Caco-2 (cell line): Measurements from ENCODE around the gene RUNX1. TPM values are rescaled to one million over a fixed set of nuclear protein-coding genes. Genes with fewer than 3 reads are reported as not detected.
"Not testable (repeated sequence)": the region's sequence is repeated elsewhere in the genome, so short reads cannot be mapped to it uniquely, and the experiment has no call there.

Experiments
- BruUV-seq: library from RNA; stranded (reverse); fragments of 400-500 nt; replicated peaks from 2 replicates; lab custom pipeline; 2021; lab: Mats Ljungman, UMichigan
- CTCF ChIA-PET: fragments of 300-600 bp; sonication (Branson Sonifier 250); formaldehyde crosslinking; loops from one replicate; lab custom pipeline; 2022; ENCODE audit warnings: antibody characterized with exemption; lab: Charles Lee
- POLR2A ChIA-PET: fragments of 300-600 bp; sonication (Branson Sonifier 250); formaldehyde crosslinking; loops from one replicate; lab custom pipeline; 2022; ENCODE audit warnings: antibody characterized with exemption; lab: Charles Lee
- DNase-seq, 2 experiments: peaks; one replicate each; pipeline versions ENCODE4 v3.0.0 to v3.0.0-alpha.2; 2020 to 2022
- H3K27me3 ChIP-seq: replicated peaks from 2 replicates; pipeline ENCODE4 v1.6.0; 2011; ENCODE audit warnings: low read length; ENCODE audit not compliant: control insufficient read depth, insufficient read depth
- H3K36me3 ChIP-seq: 2 replicates; pipeline ENCODE4 v1.5.1; 2011; ENCODE audit warnings: low read length; ENCODE audit not compliant: control insufficient read depth, insufficient read depth
- H3K4me1 ChIP-seq: fragments of 250-450 bp; sonication (Bioruptor Pico); 2 replicates; pipeline ENCODE4 v1.5.1; 2020; ENCODE audit warnings: mild to moderate bottlenecking
- H3K4me3 ChIP-seq: 2 replicates; pipeline ENCODE4 v1.5.1; 2011; ENCODE audit warnings: low read depth, mild to moderate bottlenecking, control low read depth, low read length
- H3K9me3 ChIP-seq: fragments of 250-450 bp; sonication (Bioruptor Pico); 2 replicates; pipeline ENCODE4 v1.5.1; 2020; ENCODE audit warnings: mild to moderate bottlenecking, moderate library complexity
- H3K27ac Mint-ChIP-seq: one replicate; pipeline ENCODE4 v1.8.0; 2022; ENCODE audit warnings: mixed read lengths; ENCODE audit not compliant: unreplicated experiment
- H3K27me3 Mint-ChIP-seq: one replicate; pipeline ENCODE4 v1.8.0; 2022; ENCODE audit warnings: mixed read lengths; ENCODE audit not compliant: insufficient read depth, unreplicated experiment
- H3K36me3 Mint-ChIP-seq: one replicate; pipeline ENCODE4 v1.8.0; 2022; ENCODE audit warnings: mild to moderate bottlenecking, mixed read lengths; ENCODE audit not compliant: insufficient read depth, unreplicated experiment
- H3K4me1 Mint-ChIP-seq: one replicate; pipeline ENCODE4 v1.8.0; 2022; ENCODE audit warnings: low read depth, mixed read lengths; ENCODE audit not compliant: unreplicated experiment
- H3K4me3 Mint-ChIP-seq: one replicate; pipeline ENCODE4 v1.8.0; 2022; ENCODE audit warnings: mild to moderate bottlenecking, moderate library complexity, mixed read lengths; ENCODE audit not compliant: unreplicated experiment
- H3K9me3 Mint-ChIP-seq: one replicate; pipeline ENCODE4 v1.8.0; 2022; ENCODE audit warnings: mixed read lengths; ENCODE audit not compliant: unreplicated experiment
- CTCF ChIP-seq, 2 experiments: fragments of 200-600 bp in 1 of 2; IDR thresholded peaks; 1 replicate in 1 of 2; 2 replicates in 1 of 2; pipeline versions ENCODE4 v1.5.1 to v1.8.0; 2011 to 2022; ENCODE audit warnings: antibody characterized with exemption in 1 of 2, control low read depth in 1 of 2, inconsistent platforms in 1 of 2, low read depth in 1 of 2, low read length in 1 of 2, mild to moderate bottlenecking in 1 of 2, moderate library complexity in 1 of 2; ENCODE audit not compliant: insufficient read depth in 1 of 2, severe bottlenecking in 1 of 2, unreplicated experiment in 1 of 2
- intact Hi-C: fragments of 100-400 bp; cut with micrococcal nuclease; formaldehyde crosslinking; loops from one replicate; pipeline ENCODE4 v1.10.0; 2022; ENCODE audit not compliant: unreplicated experiment
- total RNA-seq: library from RNA; stranded (reverse); gene quantifications from 2 replicates; pipeline ENCODE4 v1.2.3, GENCODE V29; 2022

Gene RUNX1
- total RNA-seq, 1 experiment from 2014 or later, result 11.7 TPM

GRCh38 chr21:34805157-34805556 is 243.9 kb downstream of the RUNX1 start:
- DNase-seq, result no peak
- Histone ChIP-seq H3K36me3 (no peaks in the 10 kb centered on the region), H3K27me3 (no peaks in the 10 kb centered on the region), H3K4me1 (peaks cover 14% of the 10 kb centered on the region), H3K9me3 (no peaks in the 10 kb centered on the region), H3K4me3 (no peak overlapping the region)
- no peak for TF ChIP-seq CTCF (IDR thresholded peaks at IDR 0.05; ENCODE audit: insufficient read depth in 1 of 2, low read depth in 1 of 2, low read length in 1 of 2, severe bottlenecking in 1 of 2, unreplicated experiment in 1 of 2)
- intact Hi-C loops, result no loop called here
- BruUV-seq, result no TSS peak
- CTCF ChIA-PET, result no interaction called here
- POLR2A ChIA-PET, result no interaction called here
- H3K27ac Mint-ChIP-seq, result no peak overlapping the region
- peaks cover 3% of the 10 kb centered on the region for H3K4me1 Mint-ChIP-seq
- H3K9me3 Mint-ChIP-seq, result peaks cover 25% of the 10 kb centered on the region
- no peak overlapping the region for H3K4me3 Mint-ChIP-seq
- no peaks in the 10 kb centered on the region for H3K27me3 Mint-ChIP-seq
- H3K36me3 Mint-ChIP-seq, result peaks cover 5% of the 10 kb centered on the region

- not testable (repeated sequence) for H3K4me1 Mint-ChIP-seq, H3K36me3 ChIP-seq
These were observed 244.5 kb downstream of the RUNX1 start for GRCh38 chr21:34804584-34804983.

GRCh38 chr21:34803782-34804370 is 245.2 kb downstream of the RUNX1 start:
- Mint-ChIP-seq H3K9me3 (peaks cover 25% of the 10 kb centered on the region), H3K27ac (no peak overlapping the region), H3K27me3 (no peaks in the 10 kb centered on the region), H3K4me1 (peaks cover 12% of the 10 kb centered on the region), H3K36me3 (peaks cover 10% of the 10 kb centered on the region), H3K4me3 (no peak overlapping the region)
- no peaks in the 10 kb centered on the region for H3K27me3 ChIP-seq
- no peak for TF ChIP-seq CTCF (IDR thresholded peaks at IDR 0.05; ENCODE audit: insufficient read depth in 1 of 2, low read depth in 1 of 2, low read length in 1 of 2, severe bottlenecking in 1 of 2, unreplicated experiment in 1 of 2)
- ChIA-PET CTCF (no interaction called here), POLR2A (no interaction called here)
- no peak for DNase-seq
- no peaks in the 10 kb centered on the region for H3K36me3 ChIP-seq
- H3K4me1 ChIP-seq, result peaks cover 22% of the 10 kb centered on the region
- H3K4me3 ChIP-seq, result no peak overlapping the region
- BruUV-seq, result no TSS peak
- no peaks in the 10 kb centered on the region for H3K9me3 ChIP-seq
- intact Hi-C loops, result no loop called here

More at GRCh38 chr21:34804584-34804983, 244.5 kb downstream of the RUNX1 start:
- H3K4me3 Mint-ChIP-seq, intact Hi-C loops, BruUV-seq, H3K27me3 ChIP-seq, H3K27me3 Mint-ChIP-seq, H3K27ac Mint-ChIP-seq, H3K36me3 Mint-ChIP-seq, DNase-seq, H3K4me3 ChIP-seq, POLR2A ChIA-PET, CTCF ChIA-PET, H3K9me3 ChIP-seq: not testable (repeated sequence)
- H3K9me3 Mint-ChIP-seq, result peaks cover 25% of the 10 kb centered on the region
- H3K4me1 ChIP-seq, result peaks cover 20% of the 10 kb centered on the region
